ENCODE measurements around the gene CLDN19. TPM values are rescaled to one million over a fixed set of nuclear protein-coding genes. Genes with fewer than 3 reads are reported as not detected.

The CLDN19 gene
- total RNA-seq, 1 experiment from 2014 or later = not detected

- no peak overlapping the region for H2AFZ ChIP-seq (ENCODE audit: low read depth, low read length, poor library complexity, severe bottlenecking)
- ChIA-PET CTCF (interaction anchor here (0.6 to 2.4 kb wide), 2 partner anchors 14 to 154 kb away, joined by 3 to 15 read pairs; no protein-coding TSS in a partner anchor), RAD21 (ENCODE audit: low non-redundant PET in 1 of 2, low total read pairs in 2 of 2, uncharacterized antibody in 2 of 2, unreplicated experiment in 2 of 2) (no interaction called here), POLR2A (no interaction called here)
- ATAC-seq (no peak), DNase-seq (ENCODE audit: low read depth, low spot score) (no peak)
- H3K27ac ChIP-seq (ENCODE audit: low read depth, low read length) = no peak overlapping the region
- no peak overlapping the region for H3K4me2 ChIP-seq (ENCODE audit: low read length)
- intact Hi-C loops (cut with micrococcal nuclease) = loop anchor here (2.0 to 10.0 kb wide), 4 partner anchors 153 to 585 kb away; no protein-coding TSS in a partner anchor
- H3K9ac ChIP-seq (ENCODE audit: low read length) = no peak overlapping the region
- H3K27me3 ChIP-seq (ENCODE audit: insufficient read depth, low read length) = no peaks in the 10 kb centered on the region
- H4K20me1 ChIP-seq (ENCODE audit: insufficient read depth) = no peaks in the 10 kb centered on the region
- H3K79me2 ChIP-seq (ENCODE audit: insufficient read depth, low read length) = no peaks in the 10 kb centered on the region
- no peaks in the 10 kb centered on the region for H3K9me2 ChIP-seq (ENCODE audit: insufficient read depth)
- BruUV-seq (replicated peaks) = no TSS peak
- H3K4me3 ChIP-seq (replicated peaks in 1 of 2; ENCODE audit: low read depth in 1 of 2, low read length in 2 of 2) = no peak overlapping the region
- no peak for TF ChIP-seq POLR2AphosphoS5 (IDR thresholded peaks at IDR 0.05; ENCODE audit: low read depth, low read length)
- TF ChIP-seq FOSL1 (IDR thresholded peaks at IDR 0.05; ENCODE audit: low read depth) = no peak
- TF ChIP-seq ZBTB33 (IDR thresholded peaks at IDR 0.05; ENCODE audit: extremely low read depth, insufficient replicate concordance, low read length) = no peak
- TF ChIP-seq CBX3 (IDR thresholded peaks at IDR 0.05; ENCODE audit: low read depth) = no peak
- no peak for TF ChIP-seq RAD21 (IDR thresholded peaks at IDR 0.05; ENCODE audit: low read depth)
- TF ChIP-seq ATF3 (IDR thresholded peaks at IDR 0.05) = no peak
- no peak for TF ChIP-seq SP1 (IDR thresholded peaks at IDR 0.05; ENCODE audit: low read depth)
- TF ChIP-seq ELF1 (IDR thresholded peaks at IDR 0.05; ENCODE audit: borderline replicate concordance, low read depth) = no peak
- TF ChIP-seq ZNF274 (IDR thresholded peaks at IDR 0.05; ENCODE audit: low read depth, low read length) = no peak
- no peak for TF ChIP-seq JUND (IDR thresholded peaks at IDR 0.05)
- TF ChIP-seq CEBPB (IDR thresholded peaks at IDR 0.05; ENCODE audit: low read depth) = no peak
- TF ChIP-seq EGR1 (IDR thresholded peaks at IDR 0.05; ENCODE audit: low read depth) = no peak
- no peak for TF ChIP-seq ZFX (IDR thresholded peaks at IDR 0.05)
- TF ChIP-seq POLR2A (IDR thresholded peaks at IDR 0.05; ENCODE audit: borderline replicate concordance, extremely low read depth, insufficient read depth, insufficient read length) = no peak
- TF ChIP-seq REST (IDR thresholded peaks at IDR 0.05; ENCODE audit: low read depth) = no peak
- no peak for TF ChIP-seq MAX (IDR thresholded peaks at IDR 0.05)
- no peak for TF ChIP-seq EZH2phosphoT487 (IDR thresholded peaks at IDR 0.05; ENCODE audit: borderline replicate concordance)
- TF ChIP-seq, protein P1, sequence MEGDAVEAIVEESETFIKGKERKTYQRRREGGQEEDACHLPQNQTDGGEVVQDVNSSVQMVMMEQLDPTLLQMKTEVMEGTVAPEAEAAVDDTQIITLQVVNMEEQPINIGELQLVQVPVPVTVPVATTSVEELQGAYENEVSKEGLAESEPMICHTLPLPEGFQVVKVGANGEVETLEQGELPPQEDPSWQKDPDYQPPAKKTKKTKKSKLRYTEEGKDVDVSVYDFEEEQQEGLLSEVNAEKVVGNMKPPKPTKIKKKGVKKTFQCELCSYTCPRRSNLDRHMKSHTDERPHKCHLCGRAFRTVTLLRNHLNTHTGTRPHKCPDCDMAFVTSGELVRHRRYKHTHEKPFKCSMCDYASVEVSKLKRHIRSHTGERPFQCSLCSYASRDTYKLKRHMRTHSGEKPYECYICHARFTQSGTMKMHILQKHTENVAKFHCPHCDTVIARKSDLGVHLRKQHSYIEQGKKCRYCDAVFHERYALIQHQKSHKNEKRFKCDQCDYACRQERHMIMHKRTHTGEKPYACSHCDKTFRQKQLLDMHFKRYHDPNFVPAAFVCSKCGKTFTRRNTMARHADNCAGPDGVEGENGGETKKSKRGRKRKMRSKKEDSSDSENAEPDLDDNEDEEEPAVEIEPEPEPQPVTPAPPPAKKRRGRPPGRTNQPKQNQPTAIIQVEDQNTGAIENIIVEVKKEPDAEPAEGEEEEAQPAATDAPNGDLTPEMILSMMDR (IDR thresholded peaks at IDR 0.05 in 2 of 3, conservative IDR thresholded peaks at IDR 0.05 in 1 of 3; ENCODE audit: borderline replicate concordance in 1 of 3, insufficient read depth in 1 of 3, low read depth in 2 of 3, low read length in 2 of 3) = no peak
- peaks cover 4 to 12% of the 10 kb centered on the region in 2 experiments for H3K4me1 ChIP-seq (ENCODE audit: control insufficient read depth in 1 of 2, insufficient read depth in 2 of 2, low read length in 2 of 2)
- no peaks in the 10 kb centered on the region for H3K36me3 ChIP-seq (ENCODE audit: control insufficient read depth in 1 of 2, insufficient read depth in 2 of 2, low read length in 2 of 2)
- no peaks in the 10 kb centered on the region for H3K9me3 ChIP-seq (ENCODE audit: control insufficient read depth in 1 of 2, insufficient read depth in 1 of 2, low read depth in 1 of 2, low read length in 2 of 2)
Observed at GRCh38 chr1:42731585-42731984, 8.5 kb downstream of the CLDN19 start.
